ENCODE results near the gene ADAMTS18.
A peak's percentile ranks its signal among the peaks of the same experiment; 100 is the strongest.

Gene ADAMTS18

DNA sequence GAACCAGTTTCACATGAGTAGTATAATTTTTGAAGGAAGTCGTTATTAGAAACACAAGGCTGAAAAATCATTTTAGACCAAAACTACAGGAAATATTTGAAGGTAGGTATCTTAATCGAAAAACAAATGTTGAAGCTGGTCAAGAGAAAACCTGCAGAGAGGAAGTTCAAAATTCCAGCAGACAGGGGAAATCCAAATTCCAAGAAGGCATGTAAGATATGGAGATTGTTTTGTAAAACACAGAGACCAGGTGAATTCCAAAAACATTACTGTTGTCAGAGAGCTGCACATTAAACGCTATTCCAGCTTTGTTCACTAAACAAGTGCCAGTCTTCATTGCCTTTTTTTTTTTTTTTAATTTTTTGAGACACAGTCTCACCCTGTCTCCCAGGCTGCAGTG, 38.4 kb downstream of the ADAMTS18 start:
- DNase-seq, result no peak

GRCh38 chr16:77394699-77395098, 40.1 kb downstream of the ADAMTS18 start:
- no peak for DNase-seq

GRCh38 chr16:77393955-77394354, 40.9 kb downstream of the ADAMTS18 start:
- no peak for DNase-seq

GRCh38 chr16:77387815-77388209, 47.0 kb downstream of the ADAMTS18 start:
- DNase-seq, result no peak

DNA sequence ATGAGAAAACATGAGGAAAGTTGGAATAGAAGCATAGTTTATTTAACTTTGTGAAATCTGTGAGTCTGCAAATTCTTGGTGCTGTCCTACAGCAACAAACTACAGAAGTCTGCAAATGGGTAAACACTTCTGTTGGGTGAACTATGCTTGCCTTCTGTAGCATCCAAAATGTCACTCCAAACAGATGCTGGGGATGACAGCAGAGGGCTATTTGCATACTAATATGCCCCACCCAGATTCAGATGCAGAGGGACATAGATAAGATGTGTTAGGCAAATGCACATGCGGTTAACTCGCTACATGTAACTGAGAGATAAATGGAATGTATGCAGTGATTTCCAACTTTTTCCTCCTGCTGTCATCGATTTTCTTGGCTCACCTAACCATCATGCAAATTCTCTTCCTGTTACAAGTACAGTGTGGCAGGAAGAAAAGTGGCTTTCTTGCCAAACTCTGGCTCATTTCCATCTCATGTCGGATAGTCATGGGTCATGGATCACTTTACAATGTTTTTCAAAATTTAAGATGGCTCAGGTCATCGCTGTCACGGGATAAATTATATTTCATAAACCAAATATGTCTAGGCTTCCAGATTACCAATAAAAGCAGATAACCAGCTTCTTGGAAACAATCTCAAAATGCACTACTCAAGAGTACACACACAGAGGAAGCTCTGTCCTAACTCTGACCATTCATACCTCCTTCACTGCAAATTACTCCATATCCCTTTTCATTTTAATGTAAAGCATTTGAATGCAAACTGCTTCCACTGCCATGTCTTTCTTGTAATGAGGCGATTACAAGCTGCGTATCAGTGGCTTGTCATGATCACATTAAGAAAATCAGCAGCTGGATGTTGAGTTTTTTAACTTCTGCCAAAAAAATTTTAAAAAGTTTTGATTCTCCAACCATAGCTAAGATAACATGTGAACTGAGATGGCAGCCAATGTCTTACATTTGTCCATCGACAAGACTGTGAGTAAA, 47.7 kb downstream of the ADAMTS18 start:
- no peak for DNase-seq

DNA sequence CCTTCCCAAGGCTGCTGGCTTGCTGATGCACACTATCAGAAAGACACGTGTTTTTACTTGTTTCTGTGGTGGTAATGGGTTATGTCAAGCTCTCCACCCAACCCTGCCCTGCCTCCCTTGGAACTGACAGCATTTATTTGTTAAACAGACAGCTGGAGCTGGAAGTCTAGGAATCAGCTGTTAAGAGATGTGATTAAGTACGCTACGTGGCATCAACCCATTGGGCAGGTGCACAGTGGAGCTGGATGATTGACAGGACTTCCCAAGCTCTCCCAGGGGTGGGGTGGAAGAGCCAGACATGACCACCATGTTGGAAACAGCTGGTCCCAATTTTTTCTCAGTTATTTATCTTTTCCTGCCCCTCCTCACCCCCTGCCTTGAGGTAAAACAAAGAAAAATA, 49.4 kb downstream of the ADAMTS18 start:
- no peak for DNase-seq

DNA sequence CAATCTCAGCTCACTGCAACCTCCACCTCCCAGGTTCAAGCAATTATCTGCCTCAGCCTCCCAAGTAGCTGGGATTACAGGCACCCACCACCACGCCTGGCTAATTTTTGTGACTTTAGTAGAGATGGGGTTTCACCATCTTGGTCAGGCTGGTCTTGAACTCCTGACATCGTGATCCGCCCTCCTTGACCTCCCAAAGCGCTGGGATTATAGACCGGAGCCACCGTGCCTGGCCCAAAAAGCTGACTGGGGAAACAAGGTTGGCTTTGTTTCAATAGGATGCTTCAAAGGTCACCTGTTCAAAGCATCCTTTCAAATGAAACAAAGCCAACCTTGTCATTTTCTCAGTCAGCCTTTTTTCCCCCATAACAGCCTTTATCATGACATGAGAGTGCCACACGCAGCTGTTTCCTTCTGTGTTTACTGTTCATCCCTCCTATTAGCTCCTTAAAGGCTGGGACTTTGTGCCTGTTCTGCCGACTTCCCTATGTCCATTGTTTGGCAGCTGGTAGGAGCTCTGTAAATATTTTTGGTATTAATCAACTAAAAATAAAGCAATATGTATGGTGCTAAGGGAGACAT, 51.1 kb downstream of the ADAMTS18 start:
- DNase-seq, result no peak

GRCh38 chr16:77376358-77376757, 58.5 kb downstream of the ADAMTS18 start:
- no peak for DNase-seq

DNA sequence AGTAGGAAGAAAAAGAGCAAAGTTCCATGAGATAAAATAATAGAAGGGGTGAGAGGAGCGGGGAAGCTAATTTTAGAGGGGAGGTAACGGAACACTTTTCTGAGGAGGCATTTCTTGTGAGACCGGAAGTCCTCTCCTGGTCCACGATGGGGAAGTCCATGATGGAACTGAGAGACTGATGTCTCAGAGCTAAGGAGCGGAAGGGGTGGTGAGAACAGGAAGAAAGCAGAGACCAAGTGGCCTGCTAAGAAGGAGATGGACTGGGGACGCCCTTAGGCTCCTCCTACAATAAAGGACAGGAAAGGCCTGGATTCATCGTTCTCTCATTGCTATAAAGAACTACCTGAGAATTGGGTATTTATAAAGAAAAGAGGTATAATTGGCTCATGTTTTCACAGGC, 59.4 kb downstream of the ADAMTS18 start:
- no peak for DNase-seq

DNA sequence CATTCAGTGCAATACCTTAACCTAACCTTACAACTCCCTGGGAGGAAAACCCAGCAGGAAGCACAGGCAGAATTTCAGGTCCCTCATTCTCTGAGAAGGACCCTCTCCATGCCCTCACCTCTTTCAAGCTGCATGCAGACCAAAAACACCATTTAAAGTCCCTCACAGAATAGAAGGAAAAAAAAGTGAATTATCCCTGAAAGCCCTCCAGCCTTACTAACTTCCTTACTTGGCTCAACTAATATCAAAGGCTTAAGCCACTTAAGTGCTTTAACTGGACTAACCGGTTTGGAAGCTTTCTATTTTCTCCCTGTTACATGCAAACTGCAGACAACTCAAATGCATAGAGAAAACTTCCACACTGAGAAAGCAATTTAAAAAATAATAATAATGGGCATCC, 60.5 kb downstream of the ADAMTS18 start:
- no peak for DNase-seq

GRCh38 chr16:77373726-77374125, 61.1 kb downstream of the ADAMTS18 start:
- DNase-seq, result no peak

DNA sequence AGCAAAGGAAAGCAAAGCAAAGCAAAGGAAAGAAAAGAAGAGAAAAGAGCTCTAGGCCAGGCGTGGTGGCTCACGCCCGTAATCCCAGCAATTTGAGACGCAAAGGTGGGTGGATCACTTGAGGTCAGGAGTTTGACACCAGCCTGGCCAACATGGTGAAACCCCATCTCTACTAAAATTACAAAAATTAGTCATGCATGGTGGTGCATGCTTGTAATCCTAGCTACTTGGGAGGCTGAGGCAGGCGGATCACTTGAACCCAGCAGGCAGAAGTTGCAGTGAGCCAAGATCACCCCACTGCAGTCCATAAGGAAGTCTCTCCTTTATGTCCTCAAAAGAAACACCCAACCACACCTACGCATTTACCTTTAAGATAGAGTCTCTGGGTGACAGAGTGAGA, 70.1 kb downstream of the ADAMTS18 start:
- DNase-seq, result no peak

GRCh38 chr16:77359065-77359502, 75.8 kb downstream of the ADAMTS18 start:
- peak in 4 of 56 donors; percentile 1 to 26 (median 4) for DNase-seq

DNA sequence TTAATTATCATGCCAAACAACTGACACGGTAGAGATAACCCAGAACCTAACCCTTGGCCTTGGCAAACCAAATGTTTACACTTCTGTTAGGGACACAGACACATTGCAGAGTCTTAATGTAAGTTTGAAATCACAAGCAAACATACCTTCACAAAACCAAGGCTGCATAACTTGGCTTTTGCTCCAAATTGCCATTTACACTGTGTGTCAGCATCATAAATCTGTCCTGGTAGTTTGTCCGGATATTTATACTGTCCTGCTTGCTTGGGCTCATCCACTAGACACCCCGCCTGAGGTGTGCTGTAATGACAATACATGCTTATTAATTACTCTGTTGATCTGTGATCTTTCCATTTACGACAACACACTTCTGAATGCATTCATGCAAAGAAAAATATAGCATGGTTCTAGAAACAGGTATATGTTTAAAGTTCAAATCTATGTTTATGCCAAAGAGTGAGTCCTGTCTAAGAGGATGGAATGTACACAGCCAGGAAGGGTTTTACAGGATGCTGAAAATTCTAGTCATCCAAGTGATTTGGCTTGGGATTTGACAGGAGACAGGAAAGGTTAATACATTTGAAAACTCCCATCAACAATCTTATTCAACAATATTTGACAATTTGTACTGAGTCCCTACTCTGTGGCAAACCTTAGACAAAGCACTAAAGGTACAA, 81.1 kb downstream of the ADAMTS18 start:
- no peak for DNase-seq

GRCh38 chr16:77344341-77344740, 90.5 kb downstream of the ADAMTS18 start:
- no peak for DNase-seq

GRCh38 chr16:77336637-77337036, 98.2 kb downstream of the ADAMTS18 start:
- no peak for DNase-seq

GRCh38 chr16:77335652-77336234, 99.1 kb downstream of the ADAMTS18 start:
- no peak for DNase-seq

DNA sequence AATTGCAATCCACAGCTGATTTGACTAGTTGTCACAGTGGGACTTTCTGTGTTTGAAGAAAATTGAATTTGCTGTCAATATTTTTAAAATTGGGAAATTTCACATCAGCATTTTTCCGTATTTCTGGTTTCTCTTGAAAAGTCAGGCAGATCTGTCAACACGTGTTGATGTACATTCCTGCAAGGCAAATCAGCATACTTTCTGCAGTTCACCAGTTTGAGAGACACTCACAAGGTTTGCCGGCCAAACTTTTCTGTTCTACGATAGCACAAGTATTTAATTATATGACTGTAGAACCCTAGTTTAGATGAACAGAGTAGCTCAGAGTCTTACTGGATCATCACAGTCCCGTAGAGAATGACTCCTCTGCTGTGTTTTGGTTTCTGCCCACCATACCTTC, 102.0 kb downstream of the ADAMTS18 start:
- no peak for DNase-seq

DNA sequence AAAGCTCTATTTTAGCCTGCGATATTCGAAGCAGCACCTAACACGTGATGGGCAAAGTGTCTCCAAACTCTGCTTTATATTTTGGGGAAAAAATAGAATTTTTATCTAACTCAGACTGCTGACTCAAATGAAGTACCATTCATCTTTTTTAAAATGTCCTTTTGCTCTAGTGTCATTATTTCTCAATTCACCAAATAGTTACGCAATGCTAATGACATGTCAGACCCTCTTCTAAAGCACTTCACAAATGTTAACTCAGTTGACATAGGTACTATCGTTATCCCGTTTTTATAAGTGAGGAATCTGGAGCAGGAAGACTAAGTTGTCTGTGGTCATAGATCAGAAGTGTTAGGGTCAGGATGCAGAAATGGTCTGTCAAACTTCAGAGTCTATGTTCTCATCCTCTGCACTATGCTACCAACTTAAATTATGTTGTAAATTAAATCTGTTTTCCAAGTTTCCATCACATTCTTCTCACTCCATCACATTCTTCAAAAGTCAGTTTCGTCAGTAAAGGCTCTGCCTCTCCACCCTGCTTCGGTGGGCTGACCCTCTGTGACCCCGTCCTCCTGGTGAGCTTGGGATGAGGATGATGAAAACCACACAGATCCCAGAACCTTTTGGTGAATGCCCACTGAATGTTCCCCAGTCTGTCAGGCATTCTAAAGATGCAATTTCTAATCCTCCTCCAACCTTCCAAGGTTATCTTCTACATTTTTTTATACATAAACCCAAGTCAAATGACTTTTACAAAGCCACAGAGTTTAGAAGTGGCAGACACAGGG, 102.8 kb downstream of the ADAMTS18 start:
- DNase-seq, result no peak

- DNase-seq, result no peak
Measured at GRCh38 chr16:77331043-77331442, 103.8 kb downstream of the ADAMTS18 start.

Data from amygdala (tissue), 56 donors.